Activated T-cell treated with anti-CD3 and anti-CD28 coated beads, Interleukin-2, amount 50 U/mL, for 72 hours (primary cell): ENCODE data around the gene HS2ST1. TPM values are rescaled to one million over a fixed set of nuclear protein-coding genes. Genes with fewer than 3 reads are reported as not detected.
A peak's percentile ranks its signal among the peaks of the same experiment; 100 is the strongest.

Experiments used
- ATAC-seq, 2 donors: fragments of 150-1000 bp; cut with Tn5 transposase; replicated peaks in 1 of 2; 2 replicates each; pipeline ENCODE4 v1.10.0; 2021; ENCODE audit warnings: moderate library complexity in 2 of 2, mild to moderate bottlenecking in 1 of 2
- DNase-seq, 2 donors: peaks; one replicate each; pipeline ENCODE4 v3.0.0; 2021 to 2022; ENCODE audit warnings: mixed read lengths in 1 of 2
- H3K27ac Mint-ChIP-seq: one replicate; pipeline ENCODE4 v1.8.0; 2022; ENCODE audit warnings: mild to moderate bottlenecking, moderate library complexity, mixed read lengths
- H3K27me3 Mint-ChIP-seq: one replicate; pipeline ENCODE4 v1.8.0; 2022; ENCODE audit warnings: low read depth, mixed read lengths
- H3K36me3 Mint-ChIP-seq, 2 donors: one replicate each; pipeline ENCODE4 v1.8.0; 2022; ENCODE audit warnings: mixed read lengths in 2 of 2, mild to moderate bottlenecking in 1 of 2; ENCODE audit not compliant: insufficient read depth in 2 of 2
- H3K4me1 Mint-ChIP-seq: one replicate; pipeline ENCODE4 v1.8.0; 2022; ENCODE audit warnings: low read depth, mixed read lengths
- H3K4me3 Mint-ChIP-seq, 2 donors: one replicate each; pipeline ENCODE4 v1.8.0; 2022; ENCODE audit warnings: mild to moderate bottlenecking in 2 of 2, mixed read lengths in 2 of 2, moderate library complexity in 2 of 2
- H3K9me3 Mint-ChIP-seq, 2 donors: one replicate each; pipeline ENCODE4 v1.8.0; 2022; ENCODE audit warnings: mixed read lengths in 2 of 2
- total RNA-seq, 2 donors: library from RNA; stranded (reverse); gene quantifications; one replicate each; pipeline ENCODE4 v1.2.3, GENCODE V29; 2022

Gene HS2ST1
- total RNA-seq, 2 donors from 2014 or later, result 31.0 to 32.9 TPM

DNA sequence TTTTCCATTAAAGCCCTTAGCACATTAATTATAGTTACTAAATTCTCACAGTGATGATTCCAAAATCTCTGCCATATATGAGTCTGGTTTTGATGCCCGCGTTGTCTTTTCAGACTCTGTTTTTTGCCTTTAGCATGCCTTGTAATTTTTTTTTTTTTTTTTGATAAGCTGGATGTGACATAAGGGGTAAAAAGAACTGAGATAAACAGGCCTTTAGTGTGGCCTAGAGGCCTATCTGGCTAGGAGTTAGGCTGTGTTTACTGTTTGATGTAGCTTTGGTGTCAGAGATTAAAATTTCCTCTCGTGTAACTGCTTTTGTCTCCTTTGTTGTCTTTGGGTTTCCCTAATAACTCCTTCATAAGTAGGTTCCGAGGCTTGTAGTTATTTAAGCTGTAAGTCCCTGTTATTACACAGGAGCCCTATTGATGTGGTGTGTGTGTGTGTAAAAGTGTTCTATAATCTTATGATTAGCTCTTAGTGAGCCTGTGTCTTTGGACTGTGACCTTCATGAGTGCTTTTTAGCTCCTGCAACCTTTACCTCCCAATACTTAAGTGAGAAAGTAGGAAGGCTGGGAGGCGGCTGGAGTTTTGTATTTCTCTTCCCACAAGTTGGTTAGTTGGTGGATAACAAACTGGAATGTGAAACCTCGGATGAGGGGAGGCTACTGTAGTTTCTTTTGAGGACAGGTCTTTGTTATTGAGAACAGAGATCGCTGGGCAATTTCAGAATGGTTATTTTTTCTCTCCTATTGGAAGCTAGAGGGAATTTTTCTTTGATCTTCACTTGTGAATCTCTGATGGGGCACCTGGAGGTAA lies 19.3 kb downstream of the HS2ST1 start:
- Mint-ChIP-seq H3K4me1 (peaks cover 32% of the 10 kb centered on the region), H3K27ac (no peak overlapping the region)

DNA sequence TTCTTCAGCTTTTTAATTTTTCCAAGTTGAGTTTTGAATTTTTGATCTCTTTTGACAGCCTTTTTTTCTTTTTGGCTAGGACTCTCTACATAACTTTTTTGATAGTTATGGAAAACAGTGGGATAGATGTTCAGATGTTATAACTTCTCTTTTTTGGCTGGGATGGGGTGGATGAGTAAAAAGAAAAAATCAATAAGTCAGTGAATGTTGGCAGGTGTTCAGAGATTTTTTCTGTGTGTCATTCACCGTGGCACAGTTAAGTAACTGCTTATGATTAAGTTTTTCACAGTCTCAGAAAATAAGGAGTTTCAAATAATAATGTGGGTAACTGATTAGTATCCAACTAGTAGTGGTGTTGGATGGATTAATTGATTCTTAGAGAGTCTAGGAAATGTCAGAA lies 24.0 kb downstream of the HS2ST1 start:
- no peak for ATAC-seq
- no peak overlapping the region for H3K4me3 Mint-ChIP-seq
- no peaks in the 10 kb centered on the region for H3K36me3 Mint-ChIP-seq
- H3K4me1 Mint-ChIP-seq, result peaks cover 16% of the 10 kb centered on the region
- no peak for DNase-seq
- no peaks in the 10 kb centered on the region for H3K27me3 Mint-ChIP-seq
- no peak overlapping the region for H3K27ac Mint-ChIP-seq
- H3K9me3 Mint-ChIP-seq, result no peaks in the 10 kb centered on the region

More for the DNA sequence above, 19.3 kb downstream of the HS2ST1 start:
- no peaks in the 10 kb centered on the region for H3K27me3 Mint-ChIP-seq
- DNase-seq, result no peak
- ATAC-seq, result no peak
- peak overlapping the region in 1 of 2 donors; percentile 48 for H3K4me3 Mint-ChIP-seq
- H3K36me3 Mint-ChIP-seq, result no peaks in the 10 kb centered on the region
- H3K9me3 Mint-ChIP-seq, result no peaks in the 10 kb centered on the region

DNA sequence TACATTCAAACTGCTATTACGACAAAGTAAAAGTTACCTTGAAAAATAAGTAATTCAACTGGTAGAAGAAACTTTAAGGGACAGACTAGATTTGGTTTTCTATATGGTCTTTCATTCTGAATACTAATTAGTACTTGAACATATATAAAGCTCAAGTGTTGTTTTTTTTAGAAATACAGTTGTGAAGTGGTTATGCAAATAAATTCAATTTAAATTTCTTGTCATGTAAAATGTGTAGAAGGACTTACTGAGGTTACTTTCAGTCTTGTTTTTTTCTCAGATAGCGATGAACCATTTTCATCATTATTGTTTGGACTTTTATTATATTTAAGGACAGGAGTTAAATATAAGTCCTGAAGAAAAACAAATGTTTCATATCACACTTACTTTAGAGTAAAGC lies 24.4 kb downstream of the HS2ST1 start:
- no peaks in the 10 kb centered on the region for H3K36me3 Mint-ChIP-seq
- no peaks in the 10 kb centered on the region for H3K9me3 Mint-ChIP-seq
- H3K4me1 Mint-ChIP-seq, result peaks cover 11% of the 10 kb centered on the region
- no peak for ATAC-seq
- no peak for DNase-seq
- no peak overlapping the region for H3K27ac Mint-ChIP-seq
- H3K27me3 Mint-ChIP-seq, result no peaks in the 10 kb centered on the region
- H3K4me3 Mint-ChIP-seq, result no peak overlapping the region

- Mint-ChIP-seq H3K4me3 (no peak overlapping the region), H3K27me3 (no peaks in the 10 kb centered on the region), H3K36me3 (no peaks in the 10 kb centered on the region), H3K4me1 (peaks cover 6% of the 10 kb centered on the region), H3K9me3 (no peaks in the 10 kb centered on the region), H3K27ac (no peak overlapping the region)
- DNase-seq, result no peak
- no peak for ATAC-seq
These were observed 25.0 kb downstream of the HS2ST1 start for GRCh38 chr1:86939406-86939805.

GRCh38 chr1:86940599-86940998 lies 26.2 kb downstream of the HS2ST1 start:
- ATAC-seq (no peak), DNase-seq (no peak)
- no peaks in the 10 kb centered on the region for H3K36me3 Mint-ChIP-seq
- no peak overlapping the region for H3K4me3 Mint-ChIP-seq
- H3K27me3 Mint-ChIP-seq, result no peaks in the 10 kb centered on the region
- no peak overlapping the region for H3K27ac Mint-ChIP-seq
- peaks cover 6% of the 10 kb centered on the region for H3K4me1 Mint-ChIP-seq
- H3K9me3 Mint-ChIP-seq, result no peaks in the 10 kb centered on the region

DNA sequence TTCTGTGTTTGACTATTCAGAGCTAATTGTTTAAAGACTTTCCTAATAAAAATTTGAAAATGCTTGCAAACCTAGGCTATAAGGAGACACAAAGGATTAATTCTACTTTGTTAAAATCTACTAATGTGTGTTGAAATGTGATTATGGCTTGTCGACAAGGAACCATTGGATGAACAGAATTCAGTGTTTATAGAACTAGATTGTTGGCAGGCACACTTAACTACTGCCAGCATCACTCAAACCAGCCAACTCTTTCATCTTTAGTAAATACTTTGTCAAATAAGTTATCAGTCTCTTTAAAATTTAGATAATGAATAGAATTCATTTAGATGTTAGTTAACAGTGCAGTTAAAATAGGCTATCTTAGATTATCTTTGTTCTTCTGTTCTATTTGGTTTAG lies 27.6 kb downstream of the HS2ST1 start:
- no peaks in the 10 kb centered on the region for H3K9me3 Mint-ChIP-seq
- no peak overlapping the region for H3K27ac Mint-ChIP-seq
- H3K4me3 Mint-ChIP-seq, result no peak overlapping the region
- H3K4me1 Mint-ChIP-seq, result peaks cover 6% of the 10 kb centered on the region
- no peaks in the 10 kb centered on the region for H3K36me3 Mint-ChIP-seq
- DNase-seq, result no peak
- ATAC-seq, result no peak
- H3K27me3 Mint-ChIP-seq, result no peaks in the 10 kb centered on the region

DNA sequence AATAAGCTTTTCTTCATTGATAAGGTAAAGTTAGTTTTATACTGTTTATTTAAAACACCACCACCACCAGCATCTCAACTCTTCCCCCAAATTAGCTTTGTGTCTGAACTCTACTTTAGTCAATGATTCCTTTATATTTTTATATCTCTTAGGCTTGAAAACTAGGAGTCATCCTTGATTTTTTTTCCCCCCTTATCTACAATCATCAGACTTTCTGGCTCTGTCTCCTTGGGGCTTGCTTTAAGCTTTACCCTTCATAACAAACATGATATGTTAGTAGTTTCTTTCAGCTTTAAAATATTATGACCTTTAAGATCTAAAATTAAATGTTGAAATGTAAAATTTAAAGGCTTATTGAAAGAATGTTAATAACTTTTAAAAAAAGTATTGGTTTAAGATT lies 28.3 kb downstream of the HS2ST1 start:
- ATAC-seq, result no peak
- Mint-ChIP-seq H3K27me3 (no peaks in the 10 kb centered on the region), H3K4me3 (no peak overlapping the region), H3K27ac (no peak overlapping the region), H3K36me3 (no peaks in the 10 kb centered on the region), H3K9me3 (no peaks in the 10 kb centered on the region), H3K4me1 (peaks cover 2% of the 10 kb centered on the region)
- no peak for DNase-seq

- no peaks in the 10 kb centered on the region for H3K4me1 Mint-ChIP-seq
- no peaks in the 10 kb centered on the region for H3K27me3 Mint-ChIP-seq
- H3K27ac Mint-ChIP-seq, result no peak overlapping the region
- no peak for DNase-seq
- H3K9me3 Mint-ChIP-seq, result no peaks in the 10 kb centered on the region
- H3K36me3 Mint-ChIP-seq, result no peaks in the 10 kb centered on the region
- ATAC-seq, result no peak
- no peak overlapping the region for H3K4me3 Mint-ChIP-seq
These were observed 33.8 kb downstream of the HS2ST1 start for GRCh38 chr1:86948212-86948611.

GRCh38 chr1:86950712-86951419 lies 36.4 kb downstream of the HS2ST1 start:
- Mint-ChIP-seq H3K4me1 (peaks cover 7% of the 10 kb centered on the region), H3K4me3 (no peak overlapping the region), H3K27me3 (no peaks in the 10 kb centered on the region), H3K27ac (no peak overlapping the region), H3K36me3 (no peaks in the 10 kb centered on the region), H3K9me3 (no peaks in the 10 kb centered on the region)
- DNase-seq, result no peak
- no peak for ATAC-seq

DNA sequence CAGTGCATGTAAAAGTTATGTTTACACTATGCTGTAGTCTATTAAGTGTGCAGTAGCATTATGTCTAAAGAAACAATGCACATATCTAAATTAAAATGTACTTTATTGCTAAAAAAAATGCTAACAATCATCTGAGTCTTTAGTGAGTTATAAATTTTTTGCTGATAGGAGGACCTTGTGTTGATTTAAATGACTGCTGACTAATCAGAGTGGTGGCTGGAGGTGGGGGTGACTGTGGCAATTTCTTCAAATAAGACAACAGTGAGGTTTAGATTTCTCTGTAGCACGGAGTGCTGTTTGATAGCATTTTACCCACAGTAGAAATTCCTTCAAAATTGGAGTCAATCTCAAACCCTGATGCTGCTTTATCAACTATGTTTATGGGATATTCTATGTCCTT lies 37.0 kb downstream of the HS2ST1 start:
- H3K27ac Mint-ChIP-seq, result no peak overlapping the region
- peaks cover 7% of the 10 kb centered on the region for H3K4me1 Mint-ChIP-seq
- no peaks in the 10 kb centered on the region for H3K36me3 Mint-ChIP-seq
- no peaks in the 10 kb centered on the region for H3K27me3 Mint-ChIP-seq
- DNase-seq, result no peak
- H3K9me3 Mint-ChIP-seq, result no peaks in the 10 kb centered on the region
- ATAC-seq, result no peak
- no peak overlapping the region for H3K4me3 Mint-ChIP-seq

GRCh38 chr1:86953167-86953566 lies 38.7 kb downstream of the HS2ST1 start:
- Mint-ChIP-seq H3K27me3 (no peaks in the 10 kb centered on the region), H3K4me3 (no peak overlapping the region)
- no peak for DNase-seq

GRCh38 chr1:86955678-86956077 lies 41.2 kb downstream of the HS2ST1 start:
- DNase-seq (no peak), ATAC-seq (no peak)
- H3K9me3 Mint-ChIP-seq, result no peaks in the 10 kb centered on the region
- no peak overlapping the region for H3K4me3 Mint-ChIP-seq
- peaks cover 7% of the 10 kb centered on the region for H3K4me1 Mint-ChIP-seq
- no peak overlapping the region for H3K27ac Mint-ChIP-seq
- H3K27me3 Mint-ChIP-seq, result no peaks in the 10 kb centered on the region
- no peaks in the 10 kb centered on the region for H3K36me3 Mint-ChIP-seq

More at GRCh38 chr1:86953167-86953566, 38.7 kb downstream of the HS2ST1 start:
- no peak for ATAC-seq
- peaks cover 7% of the 10 kb centered on the region for H3K4me1 Mint-ChIP-seq
- H3K27ac Mint-ChIP-seq, result no peak overlapping the region
- H3K36me3 Mint-ChIP-seq, result no peaks in the 10 kb centered on the region
- no peaks in the 10 kb centered on the region for H3K9me3 Mint-ChIP-seq

DNA sequence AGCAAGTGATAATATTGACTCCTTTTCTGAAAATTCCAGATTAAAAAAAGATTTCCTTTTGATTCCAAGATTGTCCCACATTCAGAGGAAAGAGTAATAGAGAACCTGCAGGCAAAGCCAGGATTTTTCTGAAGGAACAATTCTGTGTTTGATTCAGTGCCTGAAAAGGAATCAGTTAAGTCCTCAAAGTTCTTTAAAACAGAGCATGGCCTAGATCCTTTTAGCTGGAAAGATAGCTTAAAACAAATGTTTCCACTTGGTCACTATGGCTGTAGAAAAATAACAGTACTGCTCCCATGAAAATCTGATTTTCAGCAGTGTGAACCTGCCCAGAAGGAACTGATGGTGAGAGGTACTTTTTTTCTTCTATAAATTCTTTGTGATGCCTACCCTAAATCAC lies 41.8 kb downstream of the HS2ST1 start:
- Mint-ChIP-seq H3K27me3 (no peaks in the 10 kb centered on the region), H3K4me1 (peaks cover 7% of the 10 kb centered on the region), H3K4me3 (no peak overlapping the region), H3K27ac (no peak overlapping the region), H3K36me3 (no peaks in the 10 kb centered on the region), H3K9me3 (no peaks in the 10 kb centered on the region)
- ATAC-seq, result no peak
- no peak for DNase-seq
